Nephron progenitor cell (in vitro differentiated cells): ENCODE results near the gene SAFB.

ENCODE experiments used
- DNase-seq: peaks from one replicate; pipeline ENCODE4 v3.0.0; 2021
- H3K27ac Mint-ChIP-seq: 2 replicates; pipeline ENCODE4 v1.8.0; 2021; ENCODE audit warnings: mild to moderate bottlenecking, moderate library complexity, mixed read lengths
- H3K27me3 Mint-ChIP-seq: 2 replicates; pipeline ENCODE4 v1.8.0; 2021; ENCODE audit warnings: mild to moderate bottlenecking, low read depth, mixed read lengths; ENCODE audit not compliant: poor library complexity
- H3K36me3 Mint-ChIP-seq: 2 replicates; pipeline ENCODE4 v1.8.0; 2021; ENCODE audit warnings: low read depth, mixed read lengths
- H3K4me1 Mint-ChIP-seq: 2 replicates; pipeline ENCODE4 v1.8.0; 2021; ENCODE audit warnings: mixed read lengths
- H3K4me3 Mint-ChIP-seq: 2 replicates; pipeline ENCODE4 v1.8.0; 2021; ENCODE audit warnings: mild to moderate bottlenecking, moderate library complexity, mixed read lengths
- H3K9me3 Mint-ChIP-seq: 2 replicates; pipeline ENCODE4 v1.8.0; 2021; ENCODE audit warnings: mild to moderate bottlenecking, moderate library complexity, mixed read lengths
- TF ChIP-seq, protein P1 (sequence below): fragments of 200-600 bp; sonication (generic); IDR thresholded peaks from 2 replicates; pipeline ENCODE4 v1.5.0; 2021; ENCODE audit warnings: antibody characterized with exemption

Gene SAFB

DNA sequence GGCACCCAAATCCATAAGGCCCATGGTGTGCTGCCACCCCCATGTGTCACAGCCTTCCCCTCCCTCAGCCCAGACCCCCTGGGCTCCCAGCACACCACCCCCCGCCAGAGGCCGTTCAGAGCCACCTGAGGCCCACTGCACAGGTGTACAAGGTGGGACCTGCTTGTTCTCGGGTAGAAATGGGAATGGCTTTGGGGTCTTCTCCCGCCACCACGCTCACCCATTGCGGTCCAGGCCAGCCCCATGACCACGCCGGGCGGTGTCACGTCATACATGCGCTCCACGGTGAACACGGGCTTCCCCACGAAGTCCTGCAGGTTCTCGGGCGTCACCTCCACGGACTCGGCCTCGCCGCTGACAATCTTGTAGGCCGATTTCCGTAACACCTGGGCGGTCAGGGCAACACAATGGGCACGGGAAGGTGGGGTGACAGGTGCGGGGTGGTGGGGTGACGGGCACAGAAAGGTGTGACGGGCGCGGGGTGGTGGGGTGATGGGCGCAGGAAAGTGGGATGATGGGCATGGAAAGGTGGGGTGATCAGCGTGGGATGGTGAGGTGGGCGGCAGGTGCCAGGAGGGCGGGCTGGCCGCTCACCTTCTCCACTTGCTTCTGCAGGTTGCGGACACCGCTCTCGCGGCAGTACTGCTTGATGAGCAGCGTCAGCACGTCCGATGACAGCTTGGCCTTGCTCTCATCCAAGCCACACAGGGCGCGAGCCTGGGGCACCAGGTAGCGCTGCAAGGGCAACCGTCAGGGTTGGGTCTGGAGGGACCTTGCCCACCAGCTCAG, 71.5 kb downstream of the SAFB start:
- no peaks in the 10 kb centered on the region for H3K9me3 Mint-ChIP-seq
- H3K4me3 Mint-ChIP-seq = no peak overlapping the region
- H3K27me3 Mint-ChIP-seq = peaks cover 3% of the 10 kb centered on the region
- peaks cover 12% of the 10 kb centered on the region for H3K36me3 Mint-ChIP-seq
- no peak for DNase-seq
- TF ChIP-seq, protein P1, sequence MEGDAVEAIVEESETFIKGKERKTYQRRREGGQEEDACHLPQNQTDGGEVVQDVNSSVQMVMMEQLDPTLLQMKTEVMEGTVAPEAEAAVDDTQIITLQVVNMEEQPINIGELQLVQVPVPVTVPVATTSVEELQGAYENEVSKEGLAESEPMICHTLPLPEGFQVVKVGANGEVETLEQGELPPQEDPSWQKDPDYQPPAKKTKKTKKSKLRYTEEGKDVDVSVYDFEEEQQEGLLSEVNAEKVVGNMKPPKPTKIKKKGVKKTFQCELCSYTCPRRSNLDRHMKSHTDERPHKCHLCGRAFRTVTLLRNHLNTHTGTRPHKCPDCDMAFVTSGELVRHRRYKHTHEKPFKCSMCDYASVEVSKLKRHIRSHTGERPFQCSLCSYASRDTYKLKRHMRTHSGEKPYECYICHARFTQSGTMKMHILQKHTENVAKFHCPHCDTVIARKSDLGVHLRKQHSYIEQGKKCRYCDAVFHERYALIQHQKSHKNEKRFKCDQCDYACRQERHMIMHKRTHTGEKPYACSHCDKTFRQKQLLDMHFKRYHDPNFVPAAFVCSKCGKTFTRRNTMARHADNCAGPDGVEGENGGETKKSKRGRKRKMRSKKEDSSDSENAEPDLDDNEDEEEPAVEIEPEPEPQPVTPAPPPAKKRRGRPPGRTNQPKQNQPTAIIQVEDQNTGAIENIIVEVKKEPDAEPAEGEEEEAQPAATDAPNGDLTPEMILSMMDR = no peak
- H3K4me1 Mint-ChIP-seq = peaks cover 16% of the 10 kb centered on the region
- H3K27ac Mint-ChIP-seq = no peak overlapping the region

DNA sequence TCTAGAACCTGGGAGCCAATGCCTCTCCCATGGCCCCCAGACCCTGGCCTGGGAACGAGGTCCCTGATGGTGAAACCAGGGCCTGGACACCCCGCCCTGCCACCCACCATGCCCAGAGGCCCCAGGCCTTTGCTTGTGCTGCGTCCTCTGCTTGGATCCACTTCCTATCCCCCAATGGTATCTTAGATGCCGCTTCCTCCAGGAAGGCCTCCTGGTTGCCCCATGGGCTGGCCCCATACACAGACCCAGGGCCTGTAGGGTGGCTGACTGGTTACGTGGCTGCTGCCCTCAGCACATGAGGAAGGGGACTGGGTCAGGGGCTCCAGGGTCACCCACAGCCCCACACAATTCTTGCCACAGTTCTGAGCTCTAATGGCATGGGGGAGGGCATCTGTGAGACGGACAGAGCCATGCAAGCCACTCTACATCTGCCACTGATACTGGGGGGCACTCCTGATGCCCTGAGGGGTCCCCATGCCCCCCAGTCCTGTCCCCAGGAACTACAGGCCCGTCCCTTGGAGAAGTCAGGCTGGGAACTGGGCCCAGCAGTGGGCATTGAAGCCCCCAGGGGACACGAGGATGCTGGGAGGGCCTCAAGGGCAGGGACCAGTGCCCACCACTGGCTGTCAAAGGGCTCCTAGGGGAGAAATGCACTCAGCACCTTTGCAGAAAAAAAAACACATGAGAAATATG, 72.2 kb downstream of the SAFB start:
- no peak for DNase-seq
- H3K4me3 Mint-ChIP-seq = no peak overlapping the region
- peaks cover 16% of the 10 kb centered on the region for H3K36me3 Mint-ChIP-seq
- peaks cover 16% of the 10 kb centered on the region for H3K4me1 Mint-ChIP-seq
- H3K9me3 Mint-ChIP-seq = no peaks in the 10 kb centered on the region
- no peak overlapping the region for H3K27ac Mint-ChIP-seq
- TF ChIP-seq, protein P1 = no peak
- peaks cover 3% of the 10 kb centered on the region for H3K27me3 Mint-ChIP-seq

GRCh38 chr19:5695649-5696195, 72.8 kb downstream of the SAFB start:
- no peak overlapping the region for H3K4me3 Mint-ChIP-seq
- peaks cover under 1% of the 10 kb centered on the region for H3K27me3 Mint-ChIP-seq
- H3K9me3 Mint-ChIP-seq = peaks cover 2% of the 10 kb centered on the region
- H3K4me1 Mint-ChIP-seq = peaks cover 13% of the 10 kb centered on the region
- H3K27ac Mint-ChIP-seq = no peak overlapping the region
- peaks cover 22% of the 10 kb centered on the region for H3K36me3 Mint-ChIP-seq
- DNase-seq = no peak
- TF ChIP-seq, protein P1 = no peak

DNA sequence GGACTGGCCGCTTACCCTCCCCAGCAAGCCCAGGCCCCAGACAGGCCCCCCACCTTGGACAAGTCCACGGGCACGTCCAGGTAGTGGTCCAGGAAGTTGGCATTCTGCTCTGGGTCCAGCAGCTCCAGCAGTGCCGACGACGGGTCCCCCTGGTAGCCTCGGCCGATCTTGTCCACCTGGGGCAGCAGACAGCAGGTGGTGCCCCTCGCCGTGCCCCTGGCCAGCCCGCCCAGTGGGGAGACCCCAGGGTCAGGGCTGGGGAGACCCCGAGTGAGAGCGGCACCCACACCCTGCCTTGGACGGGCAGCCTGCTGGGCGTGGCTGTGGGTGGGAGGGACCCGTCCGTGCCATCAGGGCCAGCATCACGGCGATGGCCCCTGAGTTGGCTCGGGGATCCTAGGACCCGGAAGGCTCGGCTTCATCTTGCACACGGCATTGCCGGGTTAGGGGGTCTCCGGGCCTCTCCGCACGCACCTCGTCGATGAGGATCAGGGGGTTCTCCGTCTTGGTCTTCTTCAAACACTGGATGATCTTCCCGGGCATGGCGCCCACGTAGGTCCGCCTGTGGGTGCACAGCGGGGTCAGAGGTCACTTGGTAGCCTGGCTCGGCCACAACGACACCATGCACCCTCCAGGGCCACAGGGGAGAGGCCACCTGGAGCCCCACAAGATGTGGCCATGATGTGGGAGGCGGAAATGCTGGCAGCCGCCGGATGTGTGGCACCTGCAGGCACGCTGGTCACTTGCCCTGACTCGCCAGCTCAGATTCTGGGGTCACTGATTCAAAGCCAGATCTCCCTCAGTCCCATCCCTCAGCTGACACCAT, 73.5 kb downstream of the SAFB start:
- Mint-ChIP-seq H3K4me3 (no peak overlapping the region), H3K27me3 (no peaks in the 10 kb centered on the region), H3K4me1 (peaks cover 9% of the 10 kb centered on the region), H3K27ac (no peak overlapping the region), H3K9me3 (peaks cover 9% of the 10 kb centered on the region), H3K36me3 (peaks cover 29% of the 10 kb centered on the region)
- TF ChIP-seq, protein P1 = no peak
- DNase-seq = no peak

GRCh38 chr19:5697022-5697889, 74.4 kb downstream of the SAFB start:
- peaks cover 35% of the 10 kb centered on the region for H3K36me3 Mint-ChIP-seq
- no peaks in the 10 kb centered on the region for H3K27me3 Mint-ChIP-seq
- H3K4me1 Mint-ChIP-seq = peaks cover 5% of the 10 kb centered on the region
- TF ChIP-seq, protein P1 = no peak
- peaks cover 13% of the 10 kb centered on the region for H3K9me3 Mint-ChIP-seq
- H3K27ac Mint-ChIP-seq = peak overlapping the region; percentile 66
- DNase-seq = no peak
- no peak overlapping the region for H3K4me3 Mint-ChIP-seq
